ENCODE measurements around the gene STON1.
A peak's percentile ranks its signal among the peaks of the same experiment; 100 is the strongest.
"Not testable (repeated sequence)": the region's sequence is repeated elsewhere in the genome, so short reads cannot be mapped to it uniquely, and the experiment has no call there.

Gene STON1

DNA sequence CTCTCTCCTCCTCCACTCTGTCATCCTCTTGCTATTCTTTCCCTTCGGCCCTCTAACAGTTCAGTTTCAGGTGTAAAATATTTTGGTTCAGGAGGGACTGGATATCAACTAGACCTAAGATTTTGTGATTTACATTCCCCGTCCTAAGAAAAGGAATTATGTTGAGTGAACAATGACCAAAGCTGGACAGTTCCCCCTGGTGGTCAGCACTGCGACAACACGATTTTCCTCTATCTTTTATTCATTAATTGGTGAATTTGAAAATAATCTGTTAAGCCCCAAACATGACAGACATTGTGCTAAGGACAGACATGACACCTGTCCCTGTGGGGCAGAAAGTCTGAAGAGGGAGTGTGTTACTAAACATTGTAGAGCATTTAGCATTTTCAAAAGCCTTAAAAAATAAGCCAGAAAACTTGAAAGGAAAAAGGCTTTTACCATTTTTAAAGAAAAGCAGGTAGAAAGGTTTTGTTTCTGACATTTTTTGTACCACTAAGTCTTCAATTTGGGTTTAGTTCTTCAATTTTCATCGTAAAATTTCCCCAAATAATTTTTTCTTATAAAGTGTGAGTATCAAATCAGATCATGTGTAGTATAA is 59.3 kb downstream of the STON1 start:
- no peak overlapping the region for H3K27ac ChIP-seq (ENCODE audit: low read depth, low read length, poor library complexity, severe bottlenecking)
- H3K4me3 ChIP-seq (ENCODE audit: low read depth, low read length, poor library complexity, severe bottlenecking): no peak overlapping the region
- no peak overlapping the region for H2AFZ ChIP-seq (ENCODE audit: low read length)
- no peaks in the 10 kb centered on the region for H3K9me3 ChIP-seq (ENCODE audit: low read length)
- H3K27me3 ChIP-seq (ENCODE audit: insufficient read depth, low read length): no peaks in the 10 kb centered on the region
- H3K9ac ChIP-seq (ENCODE audit: low read length): no peak overlapping the region
- H3K79me2 ChIP-seq (ENCODE audit: insufficient read depth, low read length): no peaks in the 10 kb centered on the region
- H3K4me1 ChIP-seq (ENCODE audit: insufficient read depth, low read length, severe bottlenecking): no peaks in the 10 kb centered on the region
- no peak for TF ChIP-seq EZH2 (IDR thresholded peaks at IDR 0.05; ENCODE audit: borderline replicate concordance, low read length)
- TF ChIP-seq, protein P1, sequence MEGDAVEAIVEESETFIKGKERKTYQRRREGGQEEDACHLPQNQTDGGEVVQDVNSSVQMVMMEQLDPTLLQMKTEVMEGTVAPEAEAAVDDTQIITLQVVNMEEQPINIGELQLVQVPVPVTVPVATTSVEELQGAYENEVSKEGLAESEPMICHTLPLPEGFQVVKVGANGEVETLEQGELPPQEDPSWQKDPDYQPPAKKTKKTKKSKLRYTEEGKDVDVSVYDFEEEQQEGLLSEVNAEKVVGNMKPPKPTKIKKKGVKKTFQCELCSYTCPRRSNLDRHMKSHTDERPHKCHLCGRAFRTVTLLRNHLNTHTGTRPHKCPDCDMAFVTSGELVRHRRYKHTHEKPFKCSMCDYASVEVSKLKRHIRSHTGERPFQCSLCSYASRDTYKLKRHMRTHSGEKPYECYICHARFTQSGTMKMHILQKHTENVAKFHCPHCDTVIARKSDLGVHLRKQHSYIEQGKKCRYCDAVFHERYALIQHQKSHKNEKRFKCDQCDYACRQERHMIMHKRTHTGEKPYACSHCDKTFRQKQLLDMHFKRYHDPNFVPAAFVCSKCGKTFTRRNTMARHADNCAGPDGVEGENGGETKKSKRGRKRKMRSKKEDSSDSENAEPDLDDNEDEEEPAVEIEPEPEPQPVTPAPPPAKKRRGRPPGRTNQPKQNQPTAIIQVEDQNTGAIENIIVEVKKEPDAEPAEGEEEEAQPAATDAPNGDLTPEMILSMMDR (IDR thresholded peaks at IDR 0.05; ENCODE audit: low read length): peak; percentile 60
- H3K4me2 ChIP-seq (ENCODE audit: low read length): no peak overlapping the region
- no peaks in the 10 kb centered on the region for H3F3A ChIP-seq (ENCODE audit: insufficient read depth, low read length)
- H3K36me3 ChIP-seq (ENCODE audit: insufficient read depth, low read length): no peaks in the 10 kb centered on the region
- no peaks in the 10 kb centered on the region for H4K20me1 ChIP-seq (ENCODE audit: insufficient read depth, low read length)
- no peaks in the 10 kb centered on the region for H3K9me2 ChIP-seq (ENCODE audit: low read depth, low read length)

DNA sequence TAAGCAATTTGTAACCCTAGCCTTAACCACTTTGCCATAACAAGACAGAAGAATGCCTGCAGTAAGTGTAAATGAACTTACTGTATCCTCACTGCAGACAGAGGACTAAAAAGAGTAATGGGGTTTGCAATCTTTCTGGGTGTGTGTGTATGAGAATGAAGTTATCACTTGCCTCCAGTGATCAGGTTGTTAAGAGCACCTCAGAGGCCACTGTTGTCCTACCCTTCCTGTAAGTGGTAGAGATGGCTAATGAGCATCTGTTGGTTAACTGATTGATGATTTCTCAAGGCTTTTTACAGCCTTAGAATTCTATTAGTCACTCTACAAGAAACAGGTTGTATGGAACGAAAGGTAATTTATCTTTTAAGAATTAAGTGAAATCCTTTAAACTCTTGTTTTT is 60.1 kb downstream of the STON1 start:
- no peak overlapping the region for H3K4me2 ChIP-seq (ENCODE audit: low read length)
- no peak for TF ChIP-seq EZH2 (IDR thresholded peaks at IDR 0.05; ENCODE audit: borderline replicate concordance, low read length)
- TF ChIP-seq, protein P1 (IDR thresholded peaks at IDR 0.05; ENCODE audit: low read length): no peak
- H3K27ac ChIP-seq (ENCODE audit: low read depth, low read length, poor library complexity, severe bottlenecking): no peak overlapping the region
- H3K9me3 ChIP-seq (ENCODE audit: low read length): no peaks in the 10 kb centered on the region
- H2AFZ ChIP-seq (ENCODE audit: low read length): no peak overlapping the region
- no peak overlapping the region for H3K4me3 ChIP-seq (ENCODE audit: low read depth, low read length, poor library complexity, severe bottlenecking)
- H3K36me3 ChIP-seq (ENCODE audit: insufficient read depth, low read length): no peaks in the 10 kb centered on the region
- no peaks in the 10 kb centered on the region for H3K9me2 ChIP-seq (ENCODE audit: low read depth, low read length)
- no peaks in the 10 kb centered on the region for H3K4me1 ChIP-seq (ENCODE audit: insufficient read depth, low read length, severe bottlenecking)
- no peaks in the 10 kb centered on the region for H4K20me1 ChIP-seq (ENCODE audit: insufficient read depth, low read length)
- H3K9ac ChIP-seq (ENCODE audit: low read length): no peak overlapping the region
- H3K79me2 ChIP-seq (ENCODE audit: insufficient read depth, low read length): no peaks in the 10 kb centered on the region
- no peaks in the 10 kb centered on the region for H3K27me3 ChIP-seq (ENCODE audit: insufficient read depth, low read length)
- H3F3A ChIP-seq (ENCODE audit: insufficient read depth, low read length): no peaks in the 10 kb centered on the region

DNA sequence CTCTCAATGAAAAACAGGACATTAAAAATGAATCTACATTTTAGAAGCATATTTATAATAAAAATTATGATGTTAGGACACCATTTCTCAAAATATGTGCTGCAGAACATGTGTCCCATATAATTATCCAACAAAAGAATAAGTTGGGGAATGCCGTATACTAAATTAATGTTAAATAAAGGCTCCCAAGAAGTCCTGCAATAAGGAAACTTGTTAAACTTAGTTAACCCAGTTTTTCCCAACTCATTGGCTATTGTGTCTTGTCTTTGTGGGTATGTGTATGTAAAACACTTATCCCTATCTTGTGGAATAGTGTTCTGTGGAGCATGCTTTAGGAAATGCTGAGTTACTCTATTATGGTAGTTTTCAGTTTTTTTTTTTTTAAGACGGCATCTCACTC is 62.1 kb downstream of the STON1 start:
- Histone ChIP-seq H3K9me2 (ENCODE audit: low read depth, low read length) (no peaks in the 10 kb centered on the region), H3K27me3 (ENCODE audit: insufficient read depth, low read length) (no peaks in the 10 kb centered on the region), H2AFZ (ENCODE audit: low read length) (no peak overlapping the region), H3K9ac (ENCODE audit: low read length) (no peak overlapping the region), H3K4me1 (ENCODE audit: insufficient read depth, low read length, severe bottlenecking) (no peaks in the 10 kb centered on the region), H3K27ac (ENCODE audit: low read depth, low read length, poor library complexity, severe bottlenecking) (no peak overlapping the region), H3K36me3 (ENCODE audit: insufficient read depth, low read length) (no peaks in the 10 kb centered on the region), H3F3A (ENCODE audit: insufficient read depth, low read length) (no peaks in the 10 kb centered on the region), H3K9me3 (ENCODE audit: low read length) (no peaks in the 10 kb centered on the region), H3K4me2 (ENCODE audit: low read length) (no peak overlapping the region), H3K79me2 (ENCODE audit: insufficient read depth, low read length) (no peaks in the 10 kb centered on the region), H3K4me3 (ENCODE audit: low read depth, low read length, poor library complexity, severe bottlenecking) (no peak overlapping the region), H4K20me1 (ENCODE audit: insufficient read depth, low read length) (no peaks in the 10 kb centered on the region)
- TF ChIP-seq EZH2 (IDR thresholded peaks at IDR 0.05; ENCODE audit: borderline replicate concordance, low read length): no peak
- TF ChIP-seq, protein P1 (IDR thresholded peaks at IDR 0.05; ENCODE audit: low read length): no peak

DNA sequence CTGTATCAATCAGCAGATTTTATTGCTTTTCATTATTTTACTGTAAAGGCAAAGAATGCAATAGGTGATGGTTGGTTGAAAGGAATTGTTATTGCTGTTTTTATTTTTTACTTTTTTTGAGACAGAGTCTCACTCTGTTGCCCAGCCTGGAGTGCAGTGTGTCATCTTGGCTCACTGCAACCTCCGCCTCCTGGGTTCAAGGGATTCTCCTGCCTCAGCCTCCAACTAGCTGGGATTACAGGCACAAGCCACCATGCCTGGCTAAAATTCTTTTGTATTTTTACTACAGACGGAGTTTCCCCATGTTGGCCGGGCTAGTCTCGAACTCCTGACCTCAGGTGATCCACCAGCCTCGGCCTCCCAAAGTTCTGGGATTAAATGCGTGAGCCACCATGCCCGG is 66.8 kb downstream of the STON1 start:
- not testable (repeated sequence) for H3K4me2 ChIP-seq (ENCODE audit: low read length); H3K9ac ChIP-seq (ENCODE audit: low read length); H3F3A ChIP-seq (ENCODE audit: insufficient read depth, low read length); H3K4me3 ChIP-seq (ENCODE audit: low read depth, low read length, poor library complexity, severe bottlenecking); H3K79me2 ChIP-seq (ENCODE audit: insufficient read depth, low read length); H2AFZ ChIP-seq (ENCODE audit: low read length); H3K27ac ChIP-seq (ENCODE audit: low read depth, low read length, poor library complexity, severe bottlenecking); H3K4me1 ChIP-seq (ENCODE audit: insufficient read depth, low read length, severe bottlenecking); H3K9me3 ChIP-seq (ENCODE audit: low read length); H3K36me3 ChIP-seq (ENCODE audit: insufficient read depth, low read length); H4K20me1 ChIP-seq (ENCODE audit: insufficient read depth, low read length); H3K27me3 ChIP-seq (ENCODE audit: insufficient read depth, low read length); H3K9me2 ChIP-seq (ENCODE audit: low read depth, low read length)
